ENCODE data around the gene POM121. TPM values are rescaled to one million over a fixed set of nuclear protein-coding genes. Genes with fewer than 3 reads are reported as not detected.
"Not testable (repeated sequence)": the region's sequence is repeated elsewhere in the genome, so short reads cannot be mapped to it uniquely, and the experiment has no call there.

The POM121 gene
- total and polyA plus RNA-seq, 2 of the 8 experiments (the other 6 are each of a cell fraction or from before 2014, with no cell fraction given) = 11.5 to 57.0 TPM

GRCh38 chr7:72879737-72880215, 45.1 kb upstream of the POM121 start:
- H3K9me3 ChIP-seq (ENCODE audit: insufficient read depth in 2 of 2, low read depth in 1 of 2, low read length in 1 of 2); H2BK15ac ChIP-seq (ENCODE audit: low read length); H2AFZ ChIP-seq (ENCODE audit: low read length); H3K36me3 ChIP-seq (ENCODE audit: control insufficient read depth in 2 of 4, insufficient read depth in 4 of 4, low read length in 3 of 4); H4K20me1 ChIP-seq (replicated peaks in 1 of 2; ENCODE audit: control insufficient read depth in 1 of 2, insufficient read depth in 2 of 2, low read length in 2 of 2); H3K56ac ChIP-seq (replicated peaks; ENCODE audit: insufficient read length, low read depth, low read length); H2BK12ac ChIP-seq (ENCODE audit: low read depth, low read length); CTCF ChIA-PET (ENCODE audit: partially characterized antibody); H3K4ac ChIP-seq (replicated peaks; ENCODE audit: insufficient read length, low read depth, low read length); H2AK5ac ChIP-seq (ENCODE audit: low read depth, low read length); H3K18ac ChIP-seq (ENCODE audit: extremely low read depth, low read length); H3K14ac ChIP-seq (ENCODE audit: insufficient read length); POLR2A ChIA-PET (ENCODE audit: partially characterized antibody); H3K23me2 ChIP-seq (ENCODE audit: low read depth, low read length); H3K79me2 ChIP-seq (ENCODE audit: control insufficient read depth in 1 of 2, insufficient read depth in 2 of 2, low read length in 2 of 2); H3K4me1 ChIP-seq (replicated peaks in 1 of 4; ENCODE audit: control insufficient read depth in 3 of 4, insufficient read depth in 4 of 4, low read length in 3 of 4); H4K8ac ChIP-seq (ENCODE audit: extremely low read depth, insufficient read depth, low read length); H2BK5ac ChIP-seq (ENCODE audit: low read depth, low read length); DNase-seq (ENCODE audit: low read depth in 1 of 2, low spot score in 2 of 2); H4K5ac ChIP-seq (ENCODE audit: insufficient read length, low read depth, low read length); H3K79me1 ChIP-seq (ENCODE audit: low read depth, low read length); H2BK120ac ChIP-seq (replicated peaks; ENCODE audit: low read depth, low read length); H3K23ac ChIP-seq (ENCODE audit: insufficient read length); H3K27me3 ChIP-seq (replicated peaks in 1 of 4; ENCODE audit: control insufficient read depth in 3 of 4, extremely low read depth in 1 of 4, insufficient read depth in 3 of 4, low read length in 3 of 4); H2BK20ac ChIP-seq (ENCODE audit: low read length); H3K27ac ChIP-seq (ENCODE audit: low read depth, low read length); FAIRE-seq; H4K91ac ChIP-seq (replicated peaks; ENCODE audit: insufficient read length, low read length): not testable (repeated sequence)
- peak overlapping the region; percentile 40 to 69 (median 63) for H3K4me3 ChIP-seq (ENCODE audit: extremely low read depth in 1 of 4, insufficient read depth in 2 of 4, low read depth in 3 of 4, low read length in 4 of 4)
- H3K9ac ChIP-seq (replicated peaks in 1 of 4; ENCODE audit: extremely low read depth in 1 of 4, low read depth in 3 of 4, low read length in 3 of 4) = peak overlapping the region in 2 of 4 experiments; percentile 15 to 19; a peak in 3 of 7 replicates
- TF ChIP-seq PHF8 (conservative IDR thresholded peaks at IDR 0.05; ENCODE audit: low read depth, low read length) (0 out of 2 replicates have a peak, but pooled peaks have one; percentile 33), CREB1 (IDR thresholded peaks at IDR 0.05) (peak; percentile 28; the same call in 1 of the 2 replicates)
- WGBS, 2 experiments (ENCODE audit: extremely low coverage in 1 of 2, insufficient coverage in 1 of 2, insufficient read length in 1 of 2, insufficient replicate concordance in 2 of 2, low coverage in 1 of 2, low lambda C conversion rate in 2 of 2, missing lambda C conversion rate in 1 of 2) = 1% methylated on average over 18 of the region's 35 CpGs; no CpG with 5 or more reads in 1 of the 2 experiments
- peak overlapping the region; percentile 68 to 79 for H3K4me2 ChIP-seq (ENCODE audit: insufficient read depth in 1 of 2, low read depth in 2 of 2, low read length in 2 of 2)

Measured in H1 (cell line).